KMS-11 (cell line): ENCODE results near the gene COPS7A.

Source experiments
- H2AFZ ChIP-seq: fragments of 200-600 bp; sonication (generic); 2 replicates; pipeline ENCODE4 v1.6.1; 2016; ENCODE audit warnings: antibody characterized with exemption, mixed run types, low read depth
- H3K27ac ChIP-seq: fragments of 200-600 bp; sonication (generic); 2 replicates; pipeline ENCODE4 v1.6.1; 2016; ENCODE audit warnings: mild to moderate bottlenecking, mixed run types
- H3K27me3 ChIP-seq: fragments of 200-600 bp; sonication (generic); 2 replicates; pipeline ENCODE4 v1.6.1; 2017; ENCODE audit warnings: mild to moderate bottlenecking, low read depth, mixed run types, moderate library complexity; ENCODE audit not compliant: insufficient read depth
- H3K36me3 ChIP-seq: fragments of 200-600 bp; sonication (generic); 2 replicates; pipeline ENCODE4 v1.6.1; 2017; ENCODE audit warnings: mild to moderate bottlenecking, mixed run types; ENCODE audit not compliant: insufficient read depth
- H3K4me1 ChIP-seq: fragments of 200-600 bp; sonication (generic); 2 replicates; pipeline ENCODE4 v1.6.1; 2016; ENCODE audit warnings: mild to moderate bottlenecking, low read depth, mixed run types; ENCODE audit not compliant: poor library complexity, severe bottlenecking
- H3K4me2 ChIP-seq: fragments of 200-600 bp; sonication (generic); 2 replicates; pipeline ENCODE4 v1.7.0; 2016; ENCODE audit warnings: mild to moderate bottlenecking, mixed run types
- H3K4me3 ChIP-seq: fragments of 200-600 bp; sonication (generic); IDR thresholded peaks from 2 replicates; pipeline ENCODE4 v1.6.1; 2017; ENCODE audit warnings: low read depth, low read length, mixed read lengths; ENCODE audit not compliant: insufficient read depth
- H3K79me2 ChIP-seq: fragments of 200-600 bp; sonication (generic); 2 replicates; pipeline ENCODE4 v1.6.1; 2016; ENCODE audit warnings: low read depth, mixed run types; ENCODE audit not compliant: insufficient read depth
- H3K9ac ChIP-seq: fragments of 200-600 bp; sonication (generic); 2 replicates; pipeline ENCODE4 v1.6.1; 2016; ENCODE audit warnings: mild to moderate bottlenecking, mixed run types
- H4K20me1 ChIP-seq: fragments of 200-600 bp; sonication (generic); 2 replicates; pipeline ENCODE4 v1.6.1; 2016; ENCODE audit warnings: mild to moderate bottlenecking, mixed run types; ENCODE audit not compliant: insufficient read depth
- TF ChIP-seq, protein P1 (sequence below): fragments of 200-600 bp; sonication (generic); conservative IDR thresholded peaks from 2 replicates; pipeline ENCODE4 v1.6.1; 2017; ENCODE audit warnings: low read depth, mild to moderate bottlenecking, antibody characterized with exemption, low read length, moderate library complexity, mixed read lengths

COPS7A gene

DNA sequence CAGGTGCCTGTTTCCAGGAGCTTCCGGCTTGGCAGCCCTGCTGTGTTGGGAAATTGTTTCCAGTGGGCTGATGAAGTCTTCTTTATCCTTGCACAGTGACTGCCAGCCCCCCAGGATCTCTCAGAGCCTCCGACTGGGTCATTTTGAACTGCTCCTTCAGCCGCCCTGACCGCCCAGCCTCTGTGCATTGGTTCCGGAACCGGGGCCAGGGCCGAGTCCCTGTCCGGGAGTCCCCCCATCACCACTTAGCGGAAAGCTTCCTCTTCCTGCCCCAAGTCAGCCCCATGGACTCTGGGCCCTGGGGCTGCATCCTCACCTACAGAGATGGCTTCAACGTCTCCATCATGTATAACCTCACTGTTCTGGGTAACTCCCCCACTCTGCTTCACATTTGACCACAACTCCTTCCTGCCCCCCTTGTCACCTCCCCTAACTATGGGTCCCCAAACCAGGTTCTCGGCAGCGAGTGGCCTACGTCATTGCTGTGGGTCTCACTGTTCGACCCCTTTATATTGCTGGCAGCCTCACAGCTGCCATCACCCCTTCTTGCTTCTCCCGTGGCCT, 50.7 kb downstream of the COPS7A start:
- Histone ChIP-seq H4K20me1 (no peaks in the 10 kb centered on the region), H3K27ac (no peak overlapping the region), H2AFZ (no peak overlapping the region), H3K79me2 (no peaks in the 10 kb centered on the region), H3K36me3 (no peaks in the 10 kb centered on the region), H3K4me1 (peaks cover 18% of the 10 kb centered on the region), H3K4me2 (no peak overlapping the region), H3K9ac (no peak overlapping the region), H3K27me3 (no peaks in the 10 kb centered on the region), H3K4me3 (no peak overlapping the region)
- TF ChIP-seq, protein P1, sequence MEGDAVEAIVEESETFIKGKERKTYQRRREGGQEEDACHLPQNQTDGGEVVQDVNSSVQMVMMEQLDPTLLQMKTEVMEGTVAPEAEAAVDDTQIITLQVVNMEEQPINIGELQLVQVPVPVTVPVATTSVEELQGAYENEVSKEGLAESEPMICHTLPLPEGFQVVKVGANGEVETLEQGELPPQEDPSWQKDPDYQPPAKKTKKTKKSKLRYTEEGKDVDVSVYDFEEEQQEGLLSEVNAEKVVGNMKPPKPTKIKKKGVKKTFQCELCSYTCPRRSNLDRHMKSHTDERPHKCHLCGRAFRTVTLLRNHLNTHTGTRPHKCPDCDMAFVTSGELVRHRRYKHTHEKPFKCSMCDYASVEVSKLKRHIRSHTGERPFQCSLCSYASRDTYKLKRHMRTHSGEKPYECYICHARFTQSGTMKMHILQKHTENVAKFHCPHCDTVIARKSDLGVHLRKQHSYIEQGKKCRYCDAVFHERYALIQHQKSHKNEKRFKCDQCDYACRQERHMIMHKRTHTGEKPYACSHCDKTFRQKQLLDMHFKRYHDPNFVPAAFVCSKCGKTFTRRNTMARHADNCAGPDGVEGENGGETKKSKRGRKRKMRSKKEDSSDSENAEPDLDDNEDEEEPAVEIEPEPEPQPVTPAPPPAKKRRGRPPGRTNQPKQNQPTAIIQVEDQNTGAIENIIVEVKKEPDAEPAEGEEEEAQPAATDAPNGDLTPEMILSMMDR, result no peak

- Histone ChIP-seq H3K36me3 (no peaks in the 10 kb centered on the region), H3K4me1 (peaks cover 18% of the 10 kb centered on the region), H3K9ac (no peak overlapping the region), H3K27ac (no peak overlapping the region), H3K4me2 (no peak overlapping the region; the same call in 1 of the 2 replicates), H2AFZ (no peak overlapping the region), H3K4me3 (no peak overlapping the region), H3K27me3 (no peaks in the 10 kb centered on the region), H4K20me1 (no peaks in the 10 kb centered on the region), H3K79me2 (no peaks in the 10 kb centered on the region)
- TF ChIP-seq, protein P1, result no peak
Observed at GRCh38 chr12:6775185-6776174, 51.6 kb downstream of the COPS7A start.

DNA sequence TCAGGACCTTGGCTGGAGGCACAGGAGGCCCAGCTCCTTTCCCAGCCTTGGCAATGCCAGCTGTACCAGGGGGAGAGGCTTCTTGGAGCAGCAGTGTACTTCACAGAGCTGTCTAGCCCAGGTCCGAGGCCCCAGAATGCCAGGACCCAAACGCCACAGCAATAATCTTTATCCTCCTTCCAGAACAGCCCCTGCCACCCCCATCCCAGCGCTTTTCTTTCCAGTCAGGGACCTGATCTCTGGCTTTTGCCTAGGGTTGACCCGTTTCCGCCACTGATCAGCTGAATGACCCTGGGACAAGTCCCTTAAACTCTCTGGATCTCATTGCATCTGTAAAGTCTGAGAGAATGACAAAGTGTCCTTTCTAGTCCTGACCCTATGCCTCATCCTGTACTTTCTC, 53.5 kb downstream of the COPS7A start:
- TF ChIP-seq, protein P1, result no peak
- Histone ChIP-seq H3K4me1 (peaks cover 18% of the 10 kb centered on the region), H3K9ac (no peak overlapping the region), H3K4me2 (no peak overlapping the region), H3K27me3 (no peaks in the 10 kb centered on the region), H3K4me3 (no peak overlapping the region), H3K27ac (no peak overlapping the region), H4K20me1 (no peaks in the 10 kb centered on the region), H2AFZ (no peak overlapping the region), H3K79me2 (no peaks in the 10 kb centered on the region), H3K36me3 (no peaks in the 10 kb centered on the region)

DNA sequence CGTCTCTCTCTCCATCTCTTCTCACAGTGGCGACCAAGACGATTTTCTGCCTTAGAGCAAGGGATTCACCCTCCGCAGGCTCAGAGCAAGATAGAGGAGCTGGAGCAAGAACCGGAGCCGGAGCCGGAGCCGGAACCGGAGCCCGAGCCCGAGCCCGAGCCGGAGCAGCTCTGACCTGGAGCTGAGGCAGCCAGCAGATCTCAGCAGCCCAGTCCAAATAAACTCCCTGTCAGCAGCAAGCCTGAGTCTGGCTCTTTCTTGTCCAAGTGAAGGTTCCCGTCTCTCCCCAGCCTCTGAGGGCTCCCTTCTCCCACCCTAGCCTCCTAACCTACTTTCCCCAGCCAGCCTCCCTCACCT, 54.3 kb downstream of the COPS7A start:
- H3K36me3 ChIP-seq, result no peaks in the 10 kb centered on the region
- peak overlapping the region; percentile 94 for H2AFZ ChIP-seq

More for the DNA sequence above, 54.3 kb downstream of the COPS7A start:
- Histone ChIP-seq H3K9ac (peak overlapping the region; percentile 43; the same call in 1 of the 2 replicates), H3K79me2 (no peaks in the 10 kb centered on the region), H3K27me3 (no peaks in the 10 kb centered on the region), H3K4me3 (no peak overlapping the region), H3K27ac (no peak overlapping the region), H4K20me1 (no peaks in the 10 kb centered on the region), H3K4me2 (peak overlapping the region; percentile 85), H3K4me1 (peaks cover 21% of the 10 kb centered on the region)
- TF ChIP-seq, protein P1, result no peak
